H1 (cell line): Measurements from ENCODE around the gene CEP350.

Experiments used
- ATF3 ChIP-seq: IDR thresholded peaks from 2 replicates; pipeline ENCODE4 v1.6.1; 2011; ENCODE audit warnings: low read depth, mild to moderate bottlenecking, low read length; ENCODE audit not compliant: insufficient read depth
- CHD2 ChIP-seq: IDR thresholded peaks from 2 replicates; pipeline ENCODE4 v1.6.1; 2012; ENCODE audit warnings: low read length, improper control_type of control experiment
- CHD7 ChIP-seq: fragments of 300-600 bp; sonication (generic); IDR thresholded peaks from 2 replicates; pipeline ENCODE4 v1.7.1; 2012; ENCODE audit warnings: low read length, moderate library complexity, mild to moderate bottlenecking, inconsistent platforms; ENCODE audit not compliant: insufficient replicate concordance
- CTCF ChIP-seq, 3 experiments: IDR thresholded peaks; 1 replicate in 2 of 3; 2 replicates in 1 of 3; pipeline versions ENCODE4 v1.5.1 to v1.6.1; 2011; ENCODE audit warnings: low read length in 3 of 3, mild to moderate bottlenecking in 3 of 3, inconsistent platforms in 2 of 3, low read depth in 1 of 3, moderate library complexity in 1 of 3; ENCODE audit not compliant: insufficient read depth in 1 of 3; ENCODE audit errors: control extremely low read depth in 1 of 3
- GTF2F1 ChIP-seq: IDR thresholded peaks from 2 replicates; pipeline ENCODE4 v1.6.1; 2012; ENCODE audit warnings: low read depth, low read length, improper control_type of control experiment, borderline replicate concordance
- KDM1A ChIP-seq: fragments of 200-600, 300-600 bp; sonication (generic); IDR thresholded peaks from 2 replicates; pipeline ENCODE4 v1.7.1; 2016; ENCODE audit warnings: mild to moderate bottlenecking, low read length, borderline replicate concordance
- POLR2A ChIP-seq, 2 experiments: IDR thresholded peaks; 1 replicate in 1 of 2; 2 replicates in 1 of 2; pipeline ENCODE4 v1.6.1; 2011; ENCODE audit warnings: low read depth in 2 of 2, low read length in 2 of 2, mild to moderate bottlenecking in 2 of 2; ENCODE audit errors: control extremely low read depth in 1 of 2
- POLR2AphosphoS5 ChIP-seq: IDR thresholded peaks from 2 replicates; pipeline ENCODE4 v1.6.1; 2011; ENCODE audit warnings: low read depth, low read length
- RAD21 ChIP-seq, 2 experiments: IDR thresholded peaks in 1 of 2; conservative IDR thresholded peaks in 1 of 2; 2 replicates each; pipeline ENCODE4 v1.6.1; 2011; ENCODE audit warnings: low read depth in 2 of 2, low read length in 2 of 2, improper control_type of control experiment in 1 of 2, inconsistent platforms in 1 of 2, mild to moderate bottlenecking in 1 of 2, moderate library complexity in 1 of 2
- RXRA ChIP-seq: IDR thresholded peaks from 2 replicates; pipeline ENCODE4 v1.6.1; 2011; ENCODE audit warnings: low read depth, mild to moderate bottlenecking, low read length, moderate library complexity; ENCODE audit not compliant: insufficient read depth
- SIX5 ChIP-seq: IDR thresholded peaks from 2 replicates; pipeline ENCODE4 v1.6.1; 2011; ENCODE audit warnings: mild to moderate bottlenecking, low read depth, low read length
- SP2 ChIP-seq: IDR thresholded peaks from 2 replicates; pipeline ENCODE4 v1.6.1; 2012; ENCODE audit warnings: mild to moderate bottlenecking, low read length, inconsistent platforms
- TAF1 ChIP-seq: IDR thresholded peaks from 2 replicates; pipeline ENCODE4 v1.6.1; 2011; ENCODE audit warnings: mild to moderate bottlenecking, low read depth, low read length

GRCh38 chr1:180153032-180153431, 198.4 kb downstream of the CEP350 start:
- TF ChIP-seq KDM1A (no peak), ATF3 (no peak), CTCF (IDR thresholded peaks at IDR 0.05; ENCODE audit: control extremely low read depth in 1 of 3, insufficient read depth in 1 of 3, low read depth in 1 of 3, low read length in 3 of 3) (no peak), TAF1 (no peak), RAD21 (IDR thresholded peaks at IDR 0.05 in 1 of 2, conservative IDR thresholded peaks at IDR 0.05 in 1 of 2; ENCODE audit: low read depth in 2 of 2, low read length in 2 of 2) (no peak), POLR2A (IDR thresholded peaks at IDR 0.05; ENCODE audit: control extremely low read depth in 1 of 2, low read depth in 2 of 2, low read length in 2 of 2) (no peak), POLR2AphosphoS5 (no peak), RXRA (no peak), CHD2 (no peak), GTF2F1 (no peak), CHD7 (no peak), SIX5 (no peak), SP2 (no peak)
